ENCODE data around the gene PIGS. TPM values are rescaled to one million over a fixed set of nuclear protein-coding genes. Genes with fewer than 3 reads are reported as not detected.
A peak's percentile ranks its signal among the peaks of the same experiment; 100 is the strongest.

Gene PIGS
- 57.6 and 64.2 TPM in 2 replicates for total RNA-seq (2021)
- Bru-seq, nascent RNA: percentile 60 among the genes with signal in this experiment
- BruChase-seq, experiment 1, labeled RNA remaining after a 2-hour chase: percentile 58 among the genes with signal in this experiment
- BruChase-seq, experiment 2, labeled RNA remaining after a 6-hour chase: percentile 72 among the genes with signal in this experiment
- long read RNA-seq, transcript PIGS-202 (12 exons, 2,877 nt): major isoform, 89 of 156 reads
- long read RNA-seq, partial matches to known transcripts: 54 of 156 reads
- long read RNA-seq, other reads (novel, unspliced or antisense): 8 of 156 reads

GRCh38 chr17:28571361-28572122 lies at the start of gene PIGS:
PIGS (minus strand) TSS chr17:28571524; CDS start chr17:28571496, 28 bp downstream.
- Histone ChIP-seq H3K9me2 (ENCODE audit: insufficient read depth) (no peaks in the 10 kb centered on the region), H2AFZ (peak within 1 kb of the TSS; percentile 95), H3K9me3 (ENCODE audit: insufficient read depth, low read depth) (no peaks in the 10 kb centered on the region), H3K27me3 (ENCODE audit: insufficient read depth, low read depth) (no peaks in the 10 kb centered on the region), H3K79me2 (ENCODE audit: low read depth) (peaks cover 11% of the 10 kb centered on the region), H3K4me2 (peak within 1 kb of the TSS; percentile 88), H4K20me1 (ENCODE audit: insufficient read depth) (no peaks in the 10 kb centered on the region), H3F3A (ENCODE audit: insufficient read depth, low read depth) (peaks cover 5% of the 10 kb centered on the region; the same call in 1 of the 2 replicates), H3K4me3 (peak within 1 kb of the TSS; percentile 81), H3K27ac (no peak within 1 kb of the TSS), H3K4me1 (replicated peaks; ENCODE audit: insufficient read depth) (peaks cover 17% of the 10 kb centered on the region), H3K36me3 (ENCODE audit: low read depth) (no peaks in the 10 kb centered on the region)
- TF ChIP-seq EZH2 (IDR thresholded peaks at IDR 0.05; ENCODE audit: low read depth) (no peak), CTCF (conservative IDR thresholded peaks at IDR 0.05) (no peak)
- POLR2A ChIA-PET (ENCODE audit: unreplicated experiment): interaction anchor here (0.5 to 0.7 kb wide), 6 partner anchors 26 to 937 kb away, joined by 3 to 15 read pairs (median 6); no protein-coding TSS in a partner anchor
- intact Hi-C loops (cut with micrococcal nuclease; ENCODE audit: unreplicated experiment): no loop called here
- DNase-seq: peak; percentile 84 to 92
- CTCF ChIA-PET: interaction anchor here (0.5 kb wide), 1 partner anchor 440 kb away, joined by 6 read pairs; no protein-coding TSS in a partner anchor
- BruUV-seq (replicated peaks): no TSS peak

- DNase-seq: no peak
- H3K79me2 ChIP-seq (ENCODE audit: low read depth): no peaks in the 10 kb centered on the region
- H2AFZ ChIP-seq: no peak overlapping the region
- no peak overlapping the region for H3K4me3 ChIP-seq
- H3K9me2 ChIP-seq (ENCODE audit: insufficient read depth): no peaks in the 10 kb centered on the region
- peaks cover 40% of the 10 kb centered on the region for H3K36me3 ChIP-seq (ENCODE audit: low read depth)
- intact Hi-C loops (cut with micrococcal nuclease; ENCODE audit: unreplicated experiment): no loop called here
- H4K20me1 ChIP-seq (ENCODE audit: insufficient read depth): no peaks in the 10 kb centered on the region; the same call in 1 of the 2 replicates
- H3K4me1 ChIP-seq (replicated peaks; ENCODE audit: insufficient read depth): no peaks in the 10 kb centered on the region
- ChIA-PET POLR2A (ENCODE audit: unreplicated experiment) (no interaction called here), CTCF (no interaction called here)
- BruUV-seq (replicated peaks): no TSS peak
- no peaks in the 10 kb centered on the region for H3K27me3 ChIP-seq (ENCODE audit: insufficient read depth, low read depth)
- H3K27ac ChIP-seq: no peak overlapping the region
- TF ChIP-seq EZH2 (IDR thresholded peaks at IDR 0.05; ENCODE audit: low read depth) (no peak), CTCF (conservative IDR thresholded peaks at IDR 0.05) (no peak)
- no peak overlapping the region for H3K4me2 ChIP-seq
- H3K9me3 ChIP-seq (ENCODE audit: insufficient read depth, low read depth): no peaks in the 10 kb centered on the region
- no peaks in the 10 kb centered on the region for H3F3A ChIP-seq (ENCODE audit: insufficient read depth, low read depth)
These were observed 48.7 kb upstream of the PIGS start for GRCh38 chr17:28620010-28620409.

- DNase-seq: no peak
- Histone ChIP-seq H3K4me2 (no peak overlapping the region), H3K4me1 (replicated peaks; ENCODE audit: insufficient read depth) (no peaks in the 10 kb centered on the region), H3K36me3 (ENCODE audit: low read depth) (peaks cover 37% of the 10 kb centered on the region), H3F3A (ENCODE audit: insufficient read depth, low read depth) (no peaks in the 10 kb centered on the region; the same call in 1 of the 2 replicates), H3K9me2 (ENCODE audit: insufficient read depth) (no peaks in the 10 kb centered on the region), H3K27me3 (ENCODE audit: insufficient read depth, low read depth) (no peaks in the 10 kb centered on the region), H3K27ac (no peak overlapping the region), H2AFZ (no peak overlapping the region), H4K20me1 (ENCODE audit: insufficient read depth) (no peaks in the 10 kb centered on the region; the same call in 1 of the 2 replicates), H3K79me2 (ENCODE audit: low read depth) (no peaks in the 10 kb centered on the region), H3K4me3 (no peak overlapping the region), H3K9me3 (ENCODE audit: insufficient read depth, low read depth) (no peaks in the 10 kb centered on the region)
- TF ChIP-seq CTCF (conservative IDR thresholded peaks at IDR 0.05) (no peak), EZH2 (IDR thresholded peaks at IDR 0.05; ENCODE audit: low read depth) (no peak)
- intact Hi-C loops (cut with micrococcal nuclease; ENCODE audit: unreplicated experiment): no loop called here
- POLR2A ChIA-PET (ENCODE audit: unreplicated experiment): interaction anchor here (0.7 kb wide), 1 partner anchor 12 kb away, joined by 3 read pairs; no protein-coding TSS in a partner anchor
- BruUV-seq (replicated peaks): no TSS peak
- CTCF ChIA-PET: no interaction called here
These were observed 47.1 kb upstream of the PIGS start for GRCh38 chr17:28618464-28618863.

Measured in PC-9 (cell line).